Activated CD8-positive, alpha-beta T cell treated with anti-CD3 and anti-CD28 coated beads for 36 hours (primary cell): ENCODE results near the gene PELI3. TPM values are rescaled to one million over a fixed set of nuclear protein-coding genes. Genes with fewer than 3 reads are reported as not detected.
"Not testable (repeated sequence)": the region's sequence is repeated elsewhere in the genome, so short reads cannot be mapped to it uniquely, and the experiment has no call there.

ENCODE experiments used
- ATAC-seq: fragments of 200-7000 bp; cut with Tn5 transposase; one replicate; pipeline ENCODE4 v1.10.0; 2021; ENCODE audit warnings: mild to moderate bottlenecking, moderate library complexity
- CTCF ChIA-PET: fragments of 350-600 bp; sonication (Branson Sonifier 250); formaldehyde crosslinking; loops from one replicate; lab custom pipeline; 2021; ENCODE audit warnings: antibody characterized with exemption; lab: Charles Lee
- POLR2A ChIA-PET: fragments of 350-600 bp; sonication (Branson Sonifier 250); formaldehyde crosslinking; loops from one replicate; lab custom pipeline; 2021; ENCODE audit warnings: antibody characterized with exemption; lab: Charles Lee
- DNase-seq: peaks from one replicate; pipeline ENCODE4 v3.0.0-alpha.2; 2020
- H3K27ac Mint-ChIP-seq: one replicate; pipeline ENCODE4 v1.8.0; 2021; ENCODE audit warnings: mild to moderate bottlenecking, mixed read lengths
- H3K27me3 Mint-ChIP-seq: one replicate; pipeline ENCODE4 v1.8.0; 2021; ENCODE audit warnings: mixed read lengths
- H3K36me3 Mint-ChIP-seq: one replicate; pipeline ENCODE4 v1.8.0; 2021; ENCODE audit warnings: low read depth, mixed read lengths
- H3K4me1 Mint-ChIP-seq: one replicate; pipeline ENCODE4 v1.8.0; 2021; ENCODE audit warnings: low read depth, mixed read lengths
- H3K4me3 Mint-ChIP-seq: one replicate; pipeline ENCODE4 v1.8.0; 2021; ENCODE audit warnings: mild to moderate bottlenecking, moderate library complexity, mixed read lengths
- H3K9me3 Mint-ChIP-seq: one replicate; pipeline ENCODE4 v1.8.0; 2021; ENCODE audit warnings: mixed read lengths
- CTCF ChIP-seq: fragments of 200-600 bp; IDR thresholded peaks from one replicate; pipeline ENCODE4 v1.8.0; 2022; ENCODE audit warnings: antibody characterized with exemption, mild to moderate bottlenecking
- intact Hi-C: fragments of 100-400 bp; cut with micrococcal nuclease; formaldehyde crosslinking; loops from one replicate; pipeline ENCODE4 v1.10.0; 2022
- total RNA-seq, 2 experiments: library from RNA; stranded (reverse); gene quantifications; one replicate each; pipeline ENCODE4 v1.2.3, GENCODE V29; 2021

PELI3 gene
- total RNA-seq, 2 experiments from 2014 or later: 6.7 to 10.5 TPM

DNA sequence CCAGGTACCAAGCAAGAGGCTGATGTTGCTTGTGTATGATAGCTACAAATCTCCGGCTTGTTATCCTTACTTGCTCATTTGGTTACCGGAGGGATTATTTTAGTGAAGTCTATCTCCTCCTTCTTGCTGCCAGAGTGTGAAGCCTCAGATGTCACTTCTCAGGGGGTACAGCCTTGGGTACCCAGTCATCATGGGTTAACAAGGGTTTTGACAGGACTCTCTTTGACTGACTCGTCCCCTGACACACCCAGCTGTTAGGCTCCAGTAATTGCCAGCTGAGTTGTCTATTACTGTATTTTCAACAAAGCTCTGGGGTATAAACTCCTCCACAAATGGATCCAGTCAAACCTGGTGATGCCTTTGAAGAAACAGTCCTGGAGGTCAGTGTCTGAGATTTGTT, 11.9 kb upstream of the PELI3 start:
- peak overlapping the region; percentile 44 for H3K27ac Mint-ChIP-seq

GRCh38 chr11:66457826-66458225, 8.9 kb upstream of the PELI3 start:
- intact Hi-C loops: no loop called here

More for the DNA sequence above, 11.9 kb upstream of the PELI3 start:
- peak; percentile 28 for ATAC-seq
- Mint-ChIP-seq H3K4me3 (no peak overlapping the region), H3K36me3 (no peaks in the 10 kb centered on the region), H3K27me3 (no peaks in the 10 kb centered on the region), H3K4me1 (peaks cover 36% of the 10 kb centered on the region), H3K9me3 (no peaks in the 10 kb centered on the region)
- ChIA-PET CTCF (interaction anchor here (1.3 to 3.1 kb wide), 3 partner anchors 8 to 69 kb away, joined by 4 to 12 read pairs (median 6); partner anchors contain the start of gene MRPL11), POLR2A (interaction anchor here (1.6 kb wide), 1 partner anchor 39 kb away, joined by 3 read pairs; no protein-coding TSS in a partner anchor)
- intact Hi-C loops: no loop called here
- no peak for TF ChIP-seq CTCF
- peak; percentile 19 for DNase-seq

GRCh38 chr11:66459138-66459778, 7.4 kb upstream of the PELI3 start:
- intact Hi-C loops: no loop called here
- no peaks in the 10 kb centered on the region for H3K9me3 Mint-ChIP-seq
- ChIA-PET CTCF (interaction anchor here (0.6 to 1.3 kb wide), 4 partner anchors 20 to 95 kb away, joined by 3 to 5 read pairs (median 4); partner anchors contain the start of gene MRPL11), POLR2A (interaction anchor here (0.9 to 1.7 kb wide), 3 partner anchors 10 to 179 kb away, joined by 3 to 6 read pairs (median 5); partner anchors contain the start of gene MRPL11)
- H3K4me1 Mint-ChIP-seq: peaks cover 44% of the 10 kb centered on the region
- DNase-seq (peak; percentile 70), ATAC-seq (peak; percentile 75)
- H3K36me3 Mint-ChIP-seq: no peaks in the 10 kb centered on the region
- no peak overlapping the region for H3K4me3 Mint-ChIP-seq
- no peak for TF ChIP-seq CTCF
- H3K27me3 Mint-ChIP-seq: no peaks in the 10 kb centered on the region
- peak overlapping the region; percentile 78 for H3K27ac Mint-ChIP-seq

More at GRCh38 chr11:66457826-66458225, 8.9 kb upstream of the PELI3 start:
- Mint-ChIP-seq H3K4me3 (no peak overlapping the region), H3K27ac (no peak overlapping the region), H3K36me3 (no peaks in the 10 kb centered on the region), H3K27me3 (no peaks in the 10 kb centered on the region), H3K4me1 (peaks cover 45% of the 10 kb centered on the region), H3K9me3 (no peaks in the 10 kb centered on the region)
- no peak for TF ChIP-seq CTCF
- ChIA-PET POLR2A (interaction anchor here (1.7 kb wide), 1 partner anchor 11 kb away, joined by 6 read pairs; no protein-coding TSS in a partner anchor), CTCF (interaction anchor here (0.9 kb wide), 2 partner anchors 10 to 19 kb away, joined by 3 read pairs; partner anchors contain the start of gene MRPL11)
- ATAC-seq (no peak), DNase-seq (no peak)

DNA sequence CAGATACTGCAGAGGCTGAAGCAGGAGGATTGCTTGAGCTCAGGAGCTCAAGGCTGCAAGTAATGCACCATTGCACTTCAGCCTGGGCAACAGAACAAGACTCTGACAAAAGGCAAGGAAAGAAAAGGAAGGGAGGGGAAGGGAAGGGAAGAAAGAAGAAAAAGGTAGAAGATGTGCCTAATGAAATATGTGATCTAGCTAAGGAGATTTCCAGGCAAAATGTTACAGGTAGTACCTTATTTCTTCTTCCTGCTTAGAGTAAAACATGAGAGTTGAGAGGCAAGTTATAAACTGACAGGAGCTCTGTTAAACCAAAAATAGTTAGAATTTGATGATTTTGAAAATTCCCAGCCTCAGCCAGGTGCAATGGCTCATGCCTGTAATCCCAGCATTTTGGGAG, 4.7 kb upstream of the PELI3 start:
- POLR2A ChIA-PET: interaction anchor here (0.6 to 1.0 kb wide), 2 partner anchors 18 to 300 kb away, joined by 3 read pairs; partner anchors contain the start of gene DPP3
- Mint-ChIP-seq H3K36me3 (no peaks in the 10 kb centered on the region), H3K27me3 (no peaks in the 10 kb centered on the region), H3K4me1 (peaks cover 45% of the 10 kb centered on the region), H3K27ac (no peak overlapping the region), H3K4me3 (no peak overlapping the region), H3K9me3 (no peaks in the 10 kb centered on the region)
- DNase-seq (no peak), ATAC-seq (no peak)
- intact Hi-C loops: no loop called here
- no peak for TF ChIP-seq CTCF
- CTCF ChIA-PET: interaction anchor here (1.1 to 3.0 kb wide), 4 partner anchors 8 to 76 kb away, joined by 4 to 13 read pairs (median 5); partner anchors contain the start of gene MRPL11

- intact Hi-C loops: no loop called here
- CTCF ChIA-PET: interaction anchor here (0.9 to 3.0 kb wide), 5 partner anchors 9 to 216 kb away, joined by 3 to 13 read pairs (median 3); partner anchors contain the start of gene MRPL11
- POLR2A ChIA-PET: interaction anchor here (0.7 to 1.2 kb wide), 2 partner anchors 9 to 24 kb away, joined by 3 read pairs; partner anchors contain the start of gene MRPL11
- H3K27me3 Mint-ChIP-seq: no peaks in the 10 kb centered on the region
- no peak for TF ChIP-seq CTCF
- DNase-seq (no peak), ATAC-seq (no peak)
- H3K4me1 Mint-ChIP-seq: peaks cover 48% of the 10 kb centered on the region
- peak overlapping the region; percentile 78 for H3K27ac Mint-ChIP-seq
- no peak overlapping the region for H3K4me3 Mint-ChIP-seq
- no peaks in the 10 kb centered on the region for H3K36me3 Mint-ChIP-seq
- no peaks in the 10 kb centered on the region for H3K9me3 Mint-ChIP-seq
These were observed 3.8 kb upstream of the PELI3 start for GRCh38 chr11:66462911-66463310.

- H3K4me3 Mint-ChIP-seq, POLR2A ChIA-PET, CTCF ChIA-PET, H3K9me3 Mint-ChIP-seq, intact Hi-C loops, H3K36me3 Mint-ChIP-seq, DNase-seq, H3K27me3 Mint-ChIP-seq, H3K27ac Mint-ChIP-seq, ATAC-seq: not testable (repeated sequence)
- peaks cover 46% of the 10 kb centered on the region for H3K4me1 Mint-ChIP-seq
These were observed 2.6 kb upstream of the PELI3 start for GRCh38 chr11:66464116-66464515.
